Adipose tissue (tissue), 3 donors: ENCODE results near the gene C2orf74. TPM values are rescaled to one million over a fixed set of nuclear protein-coding genes. Genes with fewer than 3 reads are reported as not detected.
"Not testable (repeated sequence)": the region's sequence is repeated elsewhere in the genome, so short reads cannot be mapped to it uniquely, and the experiment has no call there.

ENCODE experiments used
- H3K27ac ChIP-seq: one replicate; pipeline ENCODE4 v1.5.1; 2013; ENCODE audit warnings: low read depth, low read length
- WGBS, 3 donors: extraction: QIAGEN DNeasy Blood & Tissue Kit; methylation state at CpG; one replicate each; pipeline ENCODE4 v1.1.7; 2013; 5-methylcytosine and 5-hydroxymethylcytosine counted together
- polyA plus RNA-seq, 3 donors: library from polyadenylated mRNA; stranded (reverse); fragments of 200-250 nt; gene quantifications; one replicate each; pipeline ENCODE4 v1.2.3, GENCODE V29; 2013
- donor health status: healthy with polysubstance abuse.
- donor health status: Bipolar disorder and iron deficiency.
- donor health status: healthy.

The C2orf74 gene
- 10 to 100 TPM; 11.4 to 33.6 (median 15.2) TPM for polyA plus RNA-seq

- WGBS, 3 donors = 93 to 96% (median 95%) methylated on average over 5 of the region's 5 CpGs
- no peak within 1 kb of the TSS for H3K27ac ChIP-seq
These were observed at the start of gene C2orf74 for GRCh38 chr2:61161888-61162287. C2orf74 (plus strand) TSS chr2:61162188; CDS start chr2:61162515, 327 bp downstream.

DNA sequence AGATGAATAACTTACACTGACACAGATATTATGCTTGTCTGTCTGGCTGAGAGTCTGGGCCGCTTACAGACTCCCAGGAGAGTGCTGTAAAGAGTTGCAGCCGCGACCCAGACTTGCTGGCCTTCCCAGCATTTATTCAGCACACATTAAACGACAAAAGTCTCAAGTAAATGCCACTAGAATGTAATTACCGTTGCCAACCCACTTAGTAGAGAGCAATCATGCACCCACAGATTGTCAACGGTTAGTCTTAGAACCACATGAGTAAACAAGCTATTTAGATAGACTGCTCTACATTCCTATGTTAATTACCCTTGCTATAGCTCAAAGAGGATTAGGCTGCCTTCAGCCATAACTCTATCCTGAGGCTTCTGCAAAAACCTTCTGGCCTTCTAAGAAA lies 47.8 kb upstream of the C2orf74 start:
- no peak overlapping the region for H3K27ac ChIP-seq
- WGBS, 3 donors = 76 to 92% (median 91%) methylated on average over 6 of the region's 6 CpGs

DNA sequence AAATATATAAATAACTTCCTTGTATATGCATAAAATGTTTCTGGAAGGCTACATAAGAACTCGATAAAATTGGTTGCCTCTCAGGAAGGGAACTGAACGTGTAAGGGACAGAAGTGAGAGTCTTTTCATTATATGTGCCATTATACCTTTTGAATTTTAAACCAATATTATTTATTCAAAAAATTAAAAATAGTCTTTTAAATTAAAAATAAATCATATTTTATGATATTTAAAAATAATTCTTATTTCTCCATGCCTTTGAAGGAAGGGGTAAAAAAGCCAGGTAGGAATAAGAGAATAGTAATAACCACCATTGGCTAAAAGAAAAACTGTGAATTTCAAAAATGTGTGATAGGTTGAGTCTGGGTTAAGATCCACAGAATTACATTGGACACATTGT lies 45.7 kb upstream of the C2orf74 start:
- no peak overlapping the region for H3K27ac ChIP-seq
- 93 to 100% (median 95%) methylated on average over 2 of the region's 2 CpGs for WGBS, 3 donors

GRCh38 chr2:61117534-61117933 lies 44.5 kb upstream of the C2orf74 start:
- no peak overlapping the region for H3K27ac ChIP-seq
- WGBS, 3 donors = 98 to 100% (median 98%) methylated on average over 1 of the region's 1 CpG

- 92 to 93% (median 92%) methylated on average over 3 of the region's 3 CpGs for WGBS, 3 donors
- no peak overlapping the region for H3K27ac ChIP-seq
These were observed 36.8 kb upstream of the C2orf74 start for GRCh38 chr2:61125123-61125710.

- H3K27ac ChIP-seq = no peak overlapping the region
- WGBS, 3 donors = 85 to 93% (median 91%) methylated on average over 3 of the region's 3 CpGs
These were observed 36.2 kb upstream of the C2orf74 start for GRCh38 chr2:61125798-61126197.

GRCh38 chr2:61128122-61128521 lies 33.9 kb upstream of the C2orf74 start:
- 93 to 99% (median 97%) methylated on average over 5 to 6 of the region's 6 CpGs for WGBS, 3 donors
- H3K27ac ChIP-seq = not testable (repeated sequence)

DNA sequence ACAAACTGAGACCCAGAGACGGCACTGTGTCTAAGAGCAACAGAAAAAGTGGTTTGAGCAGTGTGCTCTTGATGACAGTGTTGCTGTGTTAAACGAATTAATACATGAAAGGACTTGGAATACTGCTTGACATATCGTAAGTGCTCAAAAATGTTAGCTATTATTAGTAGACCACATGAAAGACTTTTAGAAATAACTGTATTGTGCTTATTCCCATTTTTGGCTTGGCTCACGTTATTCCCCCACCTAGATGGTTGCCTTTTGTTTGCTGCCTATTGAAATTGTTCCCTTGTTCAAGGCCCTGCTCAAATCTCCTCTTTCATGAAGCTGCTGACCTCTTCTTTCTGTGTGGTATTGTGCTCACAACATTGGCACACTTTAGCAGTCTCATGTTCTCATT lies 27.8 kb upstream of the C2orf74 start:
- H3K27ac ChIP-seq = no peak overlapping the region
- 65 to 80% (median 79%) methylated on average over 4 of the region's 4 CpGs for WGBS, 3 donors

GRCh38 chr2:61135510-61135909 lies 26.5 kb upstream of the C2orf74 start:
- H3K27ac ChIP-seq = no peak overlapping the region
- 7 to 22% (median 9%) methylated on average over 3 of the region's 3 CpGs for WGBS, 3 donors

DNA sequence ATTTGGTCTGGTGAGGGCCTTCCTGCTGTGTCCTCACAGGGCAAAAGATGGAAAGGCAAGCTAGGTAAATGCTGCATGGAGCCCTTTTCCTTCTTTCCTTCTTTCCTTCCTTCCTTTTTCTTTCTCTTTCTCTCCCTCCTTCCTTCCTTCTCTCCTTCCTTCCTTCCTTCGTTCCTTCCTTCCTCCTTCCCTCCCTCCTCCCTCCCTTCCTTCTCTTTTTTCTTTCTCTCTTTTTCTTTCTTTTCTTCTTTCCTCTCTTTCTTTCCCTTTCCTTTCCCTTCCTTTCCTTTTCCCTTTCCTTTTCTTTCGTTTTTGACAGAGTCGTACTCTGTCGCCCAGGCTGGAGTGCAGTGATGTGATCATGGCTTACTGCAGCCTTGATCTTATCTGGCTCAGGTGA lies 23.1 kb upstream of the C2orf74 start:
- H3K27ac ChIP-seq = no peak overlapping the region
- WGBS, 3 donors = 78 to 91% (median 80%) methylated on average over 4 of the region's 4 CpGs

GRCh38 chr2:61141151-61141550 lies 20.8 kb upstream of the C2orf74 start:
- H3K27ac ChIP-seq = no peak overlapping the region
- 97 to 100% (median 98%) methylated on average over 1 of the region's 1 CpG for WGBS, 3 donors

- 3 to 7% (median 5%) methylated on average over 31 of the region's 31 CpGs for WGBS, 3 donors
- no peak overlapping the region for H3K27ac ChIP-seq
These were observed 17.2 kb upstream of the C2orf74 start for GRCh38 chr2:61144697-61145268.

DNA sequence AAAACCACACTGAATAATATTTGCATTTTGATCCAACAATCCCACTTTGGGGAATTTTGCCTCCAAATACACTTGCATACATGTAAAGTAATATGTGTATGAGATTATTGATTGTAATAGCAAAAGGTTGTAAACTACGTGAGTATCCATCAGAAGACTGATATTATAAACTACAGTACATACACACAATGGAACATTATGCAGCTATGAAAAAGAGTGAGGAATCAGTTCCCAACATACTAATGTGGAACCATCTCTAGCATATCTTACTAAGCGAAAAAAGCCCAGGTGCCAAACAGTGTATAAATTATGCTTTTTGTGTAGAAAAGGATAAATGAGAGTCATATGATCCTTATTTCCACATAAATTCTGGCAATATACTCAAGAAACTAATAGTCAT lies 16.0 kb upstream of the C2orf74 start:
- WGBS, 3 donors = 97 to 98% (median 97%) methylated on average over 2 of the region's 2 CpGs
- no peak overlapping the region for H3K27ac ChIP-seq

DNA sequence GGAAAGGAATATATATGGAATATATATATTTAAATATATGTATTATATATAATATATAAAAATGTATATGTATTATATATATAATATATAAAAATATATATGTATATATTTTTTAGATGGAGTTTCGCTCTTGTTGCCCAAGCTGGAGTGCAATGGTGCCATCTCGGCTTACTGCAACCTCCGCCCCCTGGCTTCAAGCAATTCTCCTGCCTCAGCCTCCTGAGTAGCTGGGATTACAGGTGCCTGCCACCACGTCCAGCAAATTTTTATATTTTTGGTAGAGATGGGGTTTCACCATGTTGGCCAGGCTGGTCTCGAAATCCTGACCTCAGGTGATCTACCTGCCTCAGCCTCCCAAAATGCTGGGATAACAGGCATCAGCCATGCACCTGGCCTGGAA lies 13.9 kb upstream of the C2orf74 start:
- H3K27ac ChIP-seq = not testable (repeated sequence)
- 96 to 99% (median 98%) methylated on average over 5 of the region's 5 CpGs for WGBS, 3 donors

DNA sequence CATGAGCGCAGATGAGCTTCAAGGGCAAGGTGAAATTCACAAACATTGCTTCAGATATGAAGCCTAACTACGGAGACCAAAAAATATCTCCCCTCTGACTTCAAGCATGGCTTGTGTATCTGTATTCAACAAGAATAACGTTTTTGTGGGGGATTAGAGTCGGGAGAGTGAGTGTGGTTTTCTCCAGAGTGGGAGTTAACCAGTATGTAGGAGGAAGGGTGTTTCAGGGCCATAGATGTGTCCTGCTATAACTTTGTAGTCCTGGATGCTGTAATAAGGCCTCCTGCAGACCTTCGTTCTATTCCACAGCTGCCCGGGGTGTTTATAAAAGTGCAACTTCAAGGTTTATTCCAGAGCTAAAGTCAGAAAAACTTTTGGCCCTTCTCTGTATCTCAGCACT lies 12.9 kb upstream of the C2orf74 start:
- H3K27ac ChIP-seq = no peak overlapping the region
- WGBS, 3 donors = 89 to 95% (median 92%) methylated on average over 6 of the region's 6 CpGs

DNA sequence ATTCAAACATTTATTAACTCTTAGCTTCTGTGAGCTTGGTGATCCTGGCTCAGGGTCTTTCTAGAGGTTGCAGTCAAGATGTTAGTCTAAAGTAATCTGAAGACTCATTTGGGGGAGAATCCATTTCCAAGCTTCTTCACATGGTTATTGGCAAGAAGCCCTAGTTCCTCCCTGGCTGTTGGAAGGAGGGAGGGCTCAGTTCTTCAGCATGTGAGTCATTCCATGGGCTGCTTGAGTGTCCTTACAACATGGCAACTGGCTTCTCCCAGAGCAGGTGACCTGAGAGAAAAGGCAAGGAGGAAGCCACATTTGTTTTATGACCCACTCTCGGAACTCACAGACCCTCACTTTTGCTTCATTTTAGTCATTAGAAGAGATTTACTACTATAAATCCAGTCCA lies 10.6 kb upstream of the C2orf74 start:
- WGBS, 3 donors = 94 to 100% (median 95%) methylated on average over 1 of the region's 1 CpG

GRCh38 chr2:61157371-61158003 lies 4.5 kb upstream of the C2orf74 start:
- WGBS, 3 donors = 91 to 96% (median 96%) methylated on average over 5 of the region's 5 CpGs
- H3K27ac ChIP-seq = no peak overlapping the region

More for the DNA sequence above, 10.6 kb upstream of the C2orf74 start:
- H3K27ac ChIP-seq = no peak overlapping the region

- no peak overlapping the region for H3K27ac ChIP-seq
- WGBS, 3 donors = 72 to 81% (median 75%) methylated on average over 3 of the region's 3 CpGs
These were observed 3.5 kb upstream of the C2orf74 start for GRCh38 chr2:61158356-61158955.

- no peak overlapping the region for H3K27ac ChIP-seq
- 87 to 91% (median 90%) methylated on average over 5 of the region's 5 CpGs for WGBS, 3 donors
These were observed 733 bp downstream of the C2orf74 start for GRCh38 chr2:61162721-61163120.
